ENCODE results near the gene SLC52A1.
A peak's percentile ranks its signal among the peaks of the same experiment; 100 is the strongest.

The SLC52A1 gene

GRCh38 chr17:5027916-5028315 lies 7.3 kb downstream of the SLC52A1 start:
- DNase-seq (ENCODE audit: low spot score): no peak
- TF ChIP-seq CTCF (IDR thresholded peaks at IDR 0.05; ENCODE audit: extremely low read depth, missing control alignments): no peak

GRCh38 chr17:5027299-5027698 lies 7.9 kb downstream of the SLC52A1 start:
- no peak for TF ChIP-seq CTCF (IDR thresholded peaks at IDR 0.05; ENCODE audit: extremely low read depth, missing control alignments)
- DNase-seq (ENCODE audit: low spot score): no peak

GRCh38 chr17:5024604-5025003 lies 10.6 kb downstream of the SLC52A1 start:
- TF ChIP-seq CTCF (IDR thresholded peaks at IDR 0.05; ENCODE audit: extremely low read depth, missing control alignments): no peak
- DNase-seq (ENCODE audit: low spot score): no peak

GRCh38 chr17:5023588-5024147 lies 11.6 kb downstream of the SLC52A1 start:
- DNase-seq (ENCODE audit: low spot score): no peak
- no peak for TF ChIP-seq CTCF (IDR thresholded peaks at IDR 0.05; ENCODE audit: extremely low read depth, missing control alignments)

- DNase-seq (ENCODE audit: low spot score): no peak
- no peak for TF ChIP-seq CTCF (IDR thresholded peaks at IDR 0.05; ENCODE audit: extremely low read depth, missing control alignments)
Measured at GRCh38 chr17:5022171-5022711, 13.0 kb downstream of the SLC52A1 start.

- no peak for TF ChIP-seq CTCF (IDR thresholded peaks at IDR 0.05; ENCODE audit: extremely low read depth, missing control alignments)
- DNase-seq (ENCODE audit: low spot score): no peak
Measured at GRCh38 chr17:5020502-5021023, 14.7 kb downstream of the SLC52A1 start.

- DNase-seq (ENCODE audit: low spot score): peak; percentile 60
Measured at GRCh38 chr17:5019475-5019956, 15.7 kb downstream of the SLC52A1 start.

More at GRCh38 chr17:5019475-5019956, 15.7 kb downstream of the SLC52A1 start:
- no peak for TF ChIP-seq CTCF (IDR thresholded peaks at IDR 0.05; ENCODE audit: extremely low read depth, missing control alignments)
